Caco-2 (cell line): ENCODE data around the gene CDK5RAP2. TPM values are rescaled to one million over a fixed set of nuclear protein-coding genes. Genes with fewer than 3 reads are reported as not detected.

ENCODE experiments used
- BruUV-seq: library from RNA; stranded (reverse); fragments of 400-500 nt; replicated peaks from 2 replicates; lab custom pipeline; 2021; lab: Mats Ljungman, UMichigan
- CTCF ChIA-PET: fragments of 300-600 bp; sonication (Branson Sonifier 250); formaldehyde crosslinking; loops from one replicate; lab custom pipeline; 2022; ENCODE audit warnings: antibody characterized with exemption; lab: Charles Lee
- POLR2A ChIA-PET: fragments of 300-600 bp; sonication (Branson Sonifier 250); formaldehyde crosslinking; loops from one replicate; lab custom pipeline; 2022; ENCODE audit warnings: antibody characterized with exemption; lab: Charles Lee
- DNase-seq, 2 experiments: peaks; one replicate each; pipeline versions ENCODE4 v3.0.0 to v3.0.0-alpha.2; 2020 to 2022
- H3K27me3 ChIP-seq: replicated peaks from 2 replicates; pipeline ENCODE4 v1.6.0; 2011; ENCODE audit warnings: low read length; ENCODE audit not compliant: control insufficient read depth, insufficient read depth
- H3K36me3 ChIP-seq: 2 replicates; pipeline ENCODE4 v1.5.1; 2011; ENCODE audit warnings: low read length; ENCODE audit not compliant: control insufficient read depth, insufficient read depth
- H3K4me1 ChIP-seq: fragments of 250-450 bp; sonication (Bioruptor Pico); 2 replicates; pipeline ENCODE4 v1.5.1; 2020; ENCODE audit warnings: mild to moderate bottlenecking
- H3K4me3 ChIP-seq: 2 replicates; pipeline ENCODE4 v1.5.1; 2011; ENCODE audit warnings: low read depth, mild to moderate bottlenecking, control low read depth, low read length
- H3K9me3 ChIP-seq: fragments of 250-450 bp; sonication (Bioruptor Pico); 2 replicates; pipeline ENCODE4 v1.5.1; 2020; ENCODE audit warnings: mild to moderate bottlenecking, moderate library complexity
- H3K27ac Mint-ChIP-seq: one replicate; pipeline ENCODE4 v1.8.0; 2022; ENCODE audit warnings: mixed read lengths; ENCODE audit not compliant: unreplicated experiment
- H3K27me3 Mint-ChIP-seq: one replicate; pipeline ENCODE4 v1.8.0; 2022; ENCODE audit warnings: mixed read lengths; ENCODE audit not compliant: insufficient read depth, unreplicated experiment
- H3K36me3 Mint-ChIP-seq: one replicate; pipeline ENCODE4 v1.8.0; 2022; ENCODE audit warnings: mild to moderate bottlenecking, mixed read lengths; ENCODE audit not compliant: insufficient read depth, unreplicated experiment
- H3K4me1 Mint-ChIP-seq: one replicate; pipeline ENCODE4 v1.8.0; 2022; ENCODE audit warnings: low read depth, mixed read lengths; ENCODE audit not compliant: unreplicated experiment
- H3K4me3 Mint-ChIP-seq: one replicate; pipeline ENCODE4 v1.8.0; 2022; ENCODE audit warnings: mild to moderate bottlenecking, moderate library complexity, mixed read lengths; ENCODE audit not compliant: unreplicated experiment
- H3K9me3 Mint-ChIP-seq: one replicate; pipeline ENCODE4 v1.8.0; 2022; ENCODE audit warnings: mixed read lengths; ENCODE audit not compliant: unreplicated experiment
- intact Hi-C: fragments of 100-400 bp; cut with micrococcal nuclease; formaldehyde crosslinking; loops from one replicate; pipeline ENCODE4 v1.10.0; 2022; ENCODE audit not compliant: unreplicated experiment
- total RNA-seq: library from RNA; stranded (reverse); gene quantifications from 2 replicates; pipeline ENCODE4 v1.2.3, GENCODE V29; 2022
- TF ChIP-seq, protein P1 (sequence below), 2 experiments: fragments of 200-600 bp in 1 of 2; IDR thresholded peaks; 1 replicate in 1 of 2; 2 replicates in 1 of 2; pipeline versions ENCODE4 v1.5.1 to v1.8.0; 2011 to 2022; ENCODE audit warnings: antibody characterized with exemption in 1 of 2, control low read depth in 1 of 2, inconsistent platforms in 1 of 2, low read depth in 1 of 2, low read length in 1 of 2, mild to moderate bottlenecking in 1 of 2, moderate library complexity in 1 of 2; ENCODE audit not compliant: insufficient read depth in 1 of 2, severe bottlenecking in 1 of 2, unreplicated experiment in 1 of 2

CDK5RAP2 gene
- total RNA-seq, 1 experiment from 2014 or later = 71.3 TPM

DNA sequence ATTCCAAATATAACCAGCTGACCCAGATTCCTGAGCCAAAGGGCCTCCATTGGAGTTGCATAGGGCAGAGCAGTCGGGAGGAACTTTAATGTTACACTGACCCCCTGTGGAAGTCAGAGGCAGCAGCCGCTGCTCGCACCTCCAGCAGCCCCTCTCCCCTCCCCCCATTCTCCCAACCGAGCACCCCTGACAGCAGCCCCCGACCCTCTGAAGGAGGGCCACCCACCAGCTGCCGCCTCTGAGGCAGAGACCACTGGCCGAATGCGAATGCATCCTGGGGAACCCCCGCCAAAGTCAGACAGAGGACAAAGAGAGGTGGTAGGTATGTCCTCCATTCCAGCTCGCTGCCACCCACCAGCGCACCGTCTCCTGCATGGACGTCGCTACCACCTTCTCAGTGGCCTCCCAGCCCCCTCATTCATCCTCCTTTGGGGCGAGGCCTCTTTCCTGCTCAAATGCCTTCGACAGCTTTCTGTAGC is 231.0 kb downstream of the CDK5RAP2 start:
- Histone ChIP-seq H3K9me3 (no peaks in the 10 kb centered on the region), H3K4me1 (0 out of 2 replicates have a peak, but pooled peaks cover 3% of the 10 kb centered on the region), H3K4me3 (no peak overlapping the region), H3K36me3 (no peaks in the 10 kb centered on the region), H3K27me3 (no peaks in the 10 kb centered on the region)
- Mint-ChIP-seq H3K27ac (no peak overlapping the region), H3K27me3 (peaks cover 2% of the 10 kb centered on the region), H3K4me3 (no peak overlapping the region), H3K9me3 (no peaks in the 10 kb centered on the region), H3K4me1 (no peaks in the 10 kb centered on the region), H3K36me3 (no peaks in the 10 kb centered on the region)
- TF ChIP-seq, protein P1, sequence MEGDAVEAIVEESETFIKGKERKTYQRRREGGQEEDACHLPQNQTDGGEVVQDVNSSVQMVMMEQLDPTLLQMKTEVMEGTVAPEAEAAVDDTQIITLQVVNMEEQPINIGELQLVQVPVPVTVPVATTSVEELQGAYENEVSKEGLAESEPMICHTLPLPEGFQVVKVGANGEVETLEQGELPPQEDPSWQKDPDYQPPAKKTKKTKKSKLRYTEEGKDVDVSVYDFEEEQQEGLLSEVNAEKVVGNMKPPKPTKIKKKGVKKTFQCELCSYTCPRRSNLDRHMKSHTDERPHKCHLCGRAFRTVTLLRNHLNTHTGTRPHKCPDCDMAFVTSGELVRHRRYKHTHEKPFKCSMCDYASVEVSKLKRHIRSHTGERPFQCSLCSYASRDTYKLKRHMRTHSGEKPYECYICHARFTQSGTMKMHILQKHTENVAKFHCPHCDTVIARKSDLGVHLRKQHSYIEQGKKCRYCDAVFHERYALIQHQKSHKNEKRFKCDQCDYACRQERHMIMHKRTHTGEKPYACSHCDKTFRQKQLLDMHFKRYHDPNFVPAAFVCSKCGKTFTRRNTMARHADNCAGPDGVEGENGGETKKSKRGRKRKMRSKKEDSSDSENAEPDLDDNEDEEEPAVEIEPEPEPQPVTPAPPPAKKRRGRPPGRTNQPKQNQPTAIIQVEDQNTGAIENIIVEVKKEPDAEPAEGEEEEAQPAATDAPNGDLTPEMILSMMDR (IDR thresholded peaks at IDR 0.05; ENCODE audit: insufficient read depth in 1 of 2, low read depth in 1 of 2, low read length in 1 of 2, severe bottlenecking in 1 of 2, unreplicated experiment in 1 of 2) = peak; percentile 73 to 83
- CTCF ChIA-PET = interaction anchor here (0.7 to 0.9 kb wide), 2 partner anchors 336 to 973 kb away, joined by 3 to 4 read pairs; no protein-coding TSS in a partner anchor
- BruUV-seq = no TSS peak
- intact Hi-C loops = loop anchor here (1.0 to 2.0 kb wide), 2 partner anchors 892 to 973 kb away; no protein-coding TSS in a partner anchor
- DNase-seq = peak; percentile 51 to 65
- POLR2A ChIA-PET = no interaction called here

DNA sequence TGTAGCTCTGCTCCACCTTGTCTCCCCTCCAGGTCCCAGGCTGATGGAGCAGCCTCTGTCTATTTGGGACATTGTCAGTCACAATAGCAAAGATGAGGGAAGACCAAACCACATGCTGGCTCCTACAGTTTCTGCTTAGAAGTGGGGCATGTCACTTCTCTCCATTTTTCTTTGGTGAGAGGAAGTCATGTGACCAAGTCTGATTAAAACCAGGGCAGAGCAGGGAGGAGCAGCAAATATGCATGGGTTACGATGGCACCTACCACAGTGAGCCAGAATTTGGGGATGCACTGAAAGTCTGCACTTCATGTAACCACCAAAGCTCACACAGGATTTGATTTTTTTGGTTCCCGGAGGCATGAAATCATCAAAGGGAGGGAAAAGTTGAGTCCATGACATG is 234.6 kb downstream of the CDK5RAP2 start:
- H3K36me3 Mint-ChIP-seq = no peaks in the 10 kb centered on the region
- no TSS peak for BruUV-seq
- H3K36me3 ChIP-seq = no peaks in the 10 kb centered on the region
- H3K27me3 Mint-ChIP-seq = peaks cover 5% of the 10 kb centered on the region
- H3K27me3 ChIP-seq = no peaks in the 10 kb centered on the region
- no peaks in the 10 kb centered on the region for H3K4me1 Mint-ChIP-seq
- H3K4me1 ChIP-seq = 0 out of 2 replicates have a peak, but pooled peaks cover 3% of the 10 kb centered on the region
- H3K4me3 Mint-ChIP-seq = no peak overlapping the region
- TF ChIP-seq, protein P1 (IDR thresholded peaks at IDR 0.05; ENCODE audit: insufficient read depth in 1 of 2, low read depth in 1 of 2, low read length in 1 of 2, severe bottlenecking in 1 of 2, unreplicated experiment in 1 of 2) = no peak
- no peak for DNase-seq
- no peaks in the 10 kb centered on the region for H3K9me3 Mint-ChIP-seq
- no peak overlapping the region for H3K4me3 ChIP-seq
- ChIA-PET POLR2A (no interaction called here), CTCF (no interaction called here)
- no peaks in the 10 kb centered on the region for H3K9me3 ChIP-seq
- H3K27ac Mint-ChIP-seq = no peak overlapping the region
- intact Hi-C loops = no loop called here

DNA sequence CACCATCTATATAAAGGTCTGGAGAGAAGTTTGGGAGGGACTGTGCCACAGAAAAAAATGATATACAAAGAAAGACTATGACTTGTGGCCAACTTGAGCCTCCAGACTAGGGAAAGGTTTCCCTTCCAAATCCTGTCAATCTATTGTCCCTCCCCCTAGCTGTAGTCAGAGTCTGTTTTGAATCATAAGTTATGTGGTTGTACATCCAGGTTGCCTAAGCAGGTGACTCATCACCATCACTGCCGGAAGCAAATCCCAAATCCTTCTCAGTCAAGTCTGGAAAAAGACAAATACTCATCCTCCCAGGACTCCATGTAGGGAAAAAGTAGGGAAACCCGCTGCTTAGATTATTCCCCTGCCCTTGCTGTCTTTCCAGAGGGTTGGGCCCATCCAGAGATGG is 235.7 kb downstream of the CDK5RAP2 start:
- no peaks in the 10 kb centered on the region for H3K9me3 ChIP-seq
- ChIA-PET POLR2A (no interaction called here), CTCF (no interaction called here)
- Mint-ChIP-seq H3K36me3 (no peaks in the 10 kb centered on the region), H3K9me3 (no peaks in the 10 kb centered on the region), H3K4me3 (no peak overlapping the region), H3K27ac (no peak overlapping the region), H3K4me1 (no peaks in the 10 kb centered on the region), H3K27me3 (peaks cover 5% of the 10 kb centered on the region)
- no peak for DNase-seq
- 0 out of 2 replicates have a peak, but pooled peaks cover 2% of the 10 kb centered on the region for H3K4me1 ChIP-seq
- no peak overlapping the region for H3K4me3 ChIP-seq
- BruUV-seq = no TSS peak
- intact Hi-C loops = no loop called here
- no peaks in the 10 kb centered on the region for H3K27me3 ChIP-seq
- TF ChIP-seq, protein P1 (IDR thresholded peaks at IDR 0.05; ENCODE audit: insufficient read depth in 1 of 2, low read depth in 1 of 2, low read length in 1 of 2, severe bottlenecking in 1 of 2, unreplicated experiment in 1 of 2) = no peak
- no peaks in the 10 kb centered on the region for H3K36me3 ChIP-seq
